Tibial artery (tissue), 4 donors: ENCODE data around the gene PAQR8.

Source experiments
- DNase-seq, 2 donors: peaks; one replicate each; pipeline ENCODE4 v3.0.0-alpha.2; 2019
- H3K27ac ChIP-seq, 2 donors: fragments of 200-600 bp; sonication (generic) in 1 of 2; 1 replicate in 1 of 2; 2 replicates in 1 of 2; pipeline ENCODE4 v1.5.1; 2018 to 2019; ENCODE audit warnings: mild to moderate bottlenecking in 1 of 2
- H3K27me3 ChIP-seq, 2 donors: fragments of 200-600 bp; sonication (generic) in 1 of 2; one replicate each; pipeline versions ENCODE4 v1.5.1 to v1.6.0; 2016 to 2019
- H3K36me3 ChIP-seq, 3 donors: fragments of 200-600 bp; sonication (generic) in 2 of 3; one replicate each; pipeline ENCODE4 v1.5.1; 2016 to 2019; ENCODE audit warnings: mild to moderate bottlenecking in 2 of 3
- H3K4me1 ChIP-seq, 4 donors: fragments of 200-600 bp; sonication (generic) in 2 of 4; 1 replicate in 3 of 4; 2 replicates in 1 of 4; pipeline ENCODE4 v1.5.1; 2016 to 2019
- H3K4me3 ChIP-seq, 2 donors: fragments of 200-600 bp; sonication (generic) in 1 of 2; 1 replicate in 1 of 2; 2 replicates in 1 of 2; pipeline ENCODE4 v1.5.1; 2018 to 2019; ENCODE audit warnings: mild to moderate bottlenecking in 2 of 2
- H3K9me3 ChIP-seq, 3 donors: fragments of 200-600 bp; sonication (generic) in 1 of 3; one replicate each; pipeline ENCODE4 v1.5.1; 2016 to 2019
- CTCF ChIP-seq, 2 experiments: fragments of 200-600 bp in 1 of 2; fragments of 450-650 bp in 1 of 2; IDR thresholded peaks; one replicate each; pipeline ENCODE4 v1.5.1; 2017 to 2019; ENCODE audit warnings: antibody characterized with exemption in 2 of 2, mild to moderate bottlenecking in 1 of 2, moderate library complexity in 1 of 2
- intact Hi-C: fragments of 100-400 bp; cut with DNase I; formaldehyde crosslinking; loops from one replicate; pipeline ENCODE4 v1.15.0; 2023; ENCODE audit warnings: low total_unique reads

Gene PAQR8

GRCh38 chr6:52454556-52454955 lies 92.6 kb downstream of the PAQR8 start:
- no peak overlapping the region for H3K4me3 ChIP-seq
- no peak for TF ChIP-seq CTCF (IDR thresholded peaks at IDR 0.05)
- peaks cover 0 to 9% (median 5%) of the 10 kb centered on the region in 3 donors for H3K36me3 ChIP-seq
- intact Hi-C loops = no loop called here
- H3K27me3 ChIP-seq = no peaks in the 10 kb centered on the region
- no peak for DNase-seq
- no peaks in the 10 kb centered on the region for H3K9me3 ChIP-seq
- no peak overlapping the region for H3K27ac ChIP-seq
- no peaks in the 10 kb centered on the region for H3K4me1 ChIP-seq

- Histone ChIP-seq H3K4me3 (no peak overlapping the region), H3K36me3 (peaks cover 0 to 9% (median 5%) of the 10 kb centered on the region in 3 donors), H3K9me3 (no peaks in the 10 kb centered on the region), H3K4me1 (no peaks in the 10 kb centered on the region), H3K27ac (no peak overlapping the region), H3K27me3 (no peaks in the 10 kb centered on the region)
- DNase-seq = no peak
- intact Hi-C loops = no loop called here
- TF ChIP-seq CTCF (IDR thresholded peaks at IDR 0.05) = no peak
Observed at GRCh38 chr6:52457096-52457495, 95.1 kb downstream of the PAQR8 start.
